HL-60/S4 (cell line): ENCODE results near the gene TMEM179.
"Not testable (repeated sequence)": the region's sequence is repeated elsewhere in the genome, so short reads cannot be mapped to it uniquely, and the experiment has no call there.

Experiments
- in situ Hi-C: fragments of 300-500 bp; cut with MboI; formaldehyde crosslinking; loops from 2 replicates; pipeline ENCODE4 v1.14.3; 2022; ENCODE audit warnings: low sequenced_read_pairs

TMEM179 gene

DNA sequence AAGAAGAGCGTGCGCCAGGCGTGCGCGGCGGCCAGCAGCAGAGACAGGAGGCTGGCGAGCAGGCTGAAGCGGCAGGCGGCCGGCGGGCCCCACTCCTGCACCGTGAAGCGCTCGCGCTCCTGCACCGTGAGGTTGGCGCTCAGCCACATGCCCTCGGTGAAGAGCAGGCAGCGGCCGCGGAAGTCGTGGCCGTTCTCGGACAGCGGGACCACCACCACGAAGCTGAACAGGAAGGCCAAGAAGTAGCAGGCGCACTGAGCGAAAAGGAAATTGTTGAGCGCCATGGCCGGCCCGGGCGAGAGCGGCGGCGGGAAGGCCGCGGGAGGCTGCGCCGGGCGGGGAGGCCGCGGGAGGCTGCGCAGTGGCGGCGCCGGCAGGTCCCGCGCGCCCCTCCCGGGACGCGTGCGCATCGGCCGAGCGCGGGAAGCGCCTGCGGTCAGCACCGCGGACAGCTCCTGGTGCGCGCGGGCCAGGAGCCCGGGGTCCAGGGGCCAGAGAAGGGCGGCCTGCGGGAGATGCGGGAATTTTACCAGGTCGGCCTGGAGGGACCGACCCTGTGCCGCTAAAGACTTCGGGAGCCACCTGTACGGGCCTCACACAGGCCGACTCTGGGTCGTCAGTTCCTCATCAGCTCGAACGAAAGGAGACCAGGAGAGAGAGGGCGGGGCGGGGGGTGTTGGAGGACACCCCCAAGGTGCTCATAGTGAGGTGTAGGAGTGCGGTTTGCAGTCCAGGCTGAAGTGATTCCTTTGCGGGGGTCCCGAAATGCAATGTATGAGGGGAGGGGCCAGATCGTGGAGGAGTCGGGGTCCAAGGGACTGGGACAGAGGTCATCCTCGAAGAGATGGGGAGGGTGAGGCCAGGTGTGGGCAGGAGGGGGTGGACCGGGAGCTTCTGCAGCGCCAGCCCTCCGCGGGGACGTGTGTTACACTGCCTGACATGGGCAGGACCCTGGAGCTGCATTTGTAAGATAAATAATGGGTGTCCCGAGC is at the start of gene TMEM179:
TMEM179 (minus strand) TSS at position 315 of the 992 bp plus-strand sequence; CDS start at position 284, 31 bp downstream.
- in situ Hi-C loops, result no loop called here

DNA sequence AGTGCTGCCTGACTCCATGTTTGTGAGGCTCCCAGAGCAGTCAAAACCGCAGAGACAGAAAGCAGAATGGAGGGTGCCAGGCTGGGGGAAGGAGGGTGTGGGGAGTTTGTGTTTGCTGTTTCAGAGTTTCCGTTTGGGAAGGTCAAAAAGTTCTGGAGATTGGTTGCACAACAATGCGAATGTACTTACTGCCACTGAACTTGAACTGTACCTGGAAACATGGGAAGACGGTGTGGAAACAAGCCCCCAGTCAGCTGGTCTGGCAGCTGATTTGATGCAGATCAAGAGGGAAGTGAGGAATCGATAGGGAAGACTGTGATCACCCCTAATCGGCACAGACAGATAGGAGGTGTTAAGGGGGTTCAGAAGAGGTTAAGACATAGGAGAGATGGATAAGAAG is 49.5 kb upstream of the TMEM179 start:
- in situ Hi-C loops, result no loop called here

DNA sequence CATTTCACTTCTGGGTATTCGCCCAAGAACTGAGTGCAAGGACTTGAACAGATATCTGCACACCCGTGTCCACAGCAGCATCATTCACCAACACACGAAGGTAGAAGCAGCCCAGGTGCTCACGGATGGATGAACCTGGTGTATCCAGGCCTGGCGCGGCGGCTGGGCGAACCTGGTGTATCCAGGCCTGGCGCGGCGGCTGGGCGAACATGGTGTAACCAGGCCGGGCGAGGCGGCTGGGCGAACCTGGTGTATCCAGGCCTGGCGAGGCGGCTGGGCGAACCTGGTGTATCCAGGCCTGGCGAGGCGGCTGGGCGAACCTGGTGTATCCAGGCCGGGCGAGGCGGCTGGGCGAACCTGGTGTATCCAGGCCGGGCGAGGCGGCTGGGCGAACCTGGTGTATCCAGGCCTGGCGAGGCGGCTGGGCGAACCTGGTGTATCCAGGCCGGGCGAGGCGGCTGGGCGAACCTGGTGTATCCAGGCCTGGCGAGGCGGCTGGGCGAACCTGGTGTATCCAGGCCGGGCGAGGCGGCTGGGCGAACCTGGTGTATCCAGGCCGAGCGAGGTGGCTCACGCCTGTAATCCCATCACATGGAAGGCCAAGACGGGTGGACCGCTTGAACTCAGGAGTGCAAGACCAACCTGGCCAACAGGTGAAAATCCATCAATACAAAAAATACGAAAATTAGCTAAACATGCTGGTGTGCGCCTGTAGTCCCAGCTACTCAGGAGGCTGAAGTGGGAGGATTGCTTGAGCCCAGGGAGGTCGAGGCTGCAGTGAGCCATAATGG is 48.8 kb upstream of the TMEM179 start:
- in situ Hi-C loops, result not testable (repeated sequence)

- in situ Hi-C loops, result no loop called here
Measured at GRCh38 chr14:104652386-104652785, 47.8 kb upstream of the TMEM179 start.

DNA sequence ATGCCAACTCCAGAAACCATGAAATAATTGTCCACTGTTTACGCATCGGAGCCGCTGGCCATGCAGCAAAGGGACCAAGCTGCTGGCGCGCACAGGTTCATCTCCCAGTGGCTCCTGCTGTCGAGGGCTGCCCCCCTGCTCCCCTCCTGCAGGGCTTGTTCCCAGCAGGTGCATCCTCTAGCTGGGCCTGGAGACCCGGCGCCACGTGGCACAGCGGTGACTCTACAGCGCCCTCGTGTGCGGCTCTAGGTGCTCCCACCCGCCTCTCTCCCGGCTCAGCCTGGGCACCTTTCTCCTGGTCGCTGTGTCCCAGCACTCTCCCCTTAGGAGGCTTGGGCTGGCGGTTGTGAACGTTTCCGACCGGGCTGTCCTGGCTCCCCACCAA is 47.3 kb upstream of the TMEM179 start:
- in situ Hi-C loops, result no loop called here

GRCh38 chr14:104650981-104651875 is 46.7 kb upstream of the TMEM179 start:
- in situ Hi-C loops, result no loop called here

- in situ Hi-C loops, result no loop called here
Measured at GRCh38 chr14:104650057-104650980, 45.7 kb upstream of the TMEM179 start.

DNA sequence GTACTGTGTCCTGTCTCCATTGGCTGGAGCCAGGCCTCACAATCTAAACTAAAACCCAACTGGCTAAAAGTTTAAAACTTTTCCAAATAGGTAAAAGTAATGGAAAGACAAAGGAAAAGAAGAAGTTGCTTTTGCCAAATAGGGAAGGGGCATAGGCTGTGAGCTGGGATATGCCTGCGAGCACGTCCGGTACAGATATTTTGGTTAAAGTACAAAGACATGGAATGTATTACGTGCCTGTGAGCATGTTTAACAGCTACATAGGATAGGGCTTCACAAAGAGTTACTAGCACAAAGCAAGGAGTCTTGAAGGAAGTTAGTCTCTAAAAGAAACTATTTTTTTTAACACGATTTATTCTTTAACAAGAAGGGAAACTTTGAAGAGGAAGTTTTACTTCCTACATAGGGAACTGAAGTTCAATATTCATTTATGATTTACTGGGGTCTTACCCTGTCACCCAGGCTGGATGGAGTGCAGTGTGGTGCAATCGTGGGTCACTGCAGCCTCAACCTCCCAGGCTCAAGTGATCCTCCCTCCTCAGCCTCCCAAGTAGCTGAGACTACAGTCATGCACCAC is 43.0 kb upstream of the TMEM179 start:
- in situ Hi-C loops, result loop anchor here (5.0 kb wide), 1 partner anchor 570 kb away; no protein-coding TSS in a partner anchor

DNA sequence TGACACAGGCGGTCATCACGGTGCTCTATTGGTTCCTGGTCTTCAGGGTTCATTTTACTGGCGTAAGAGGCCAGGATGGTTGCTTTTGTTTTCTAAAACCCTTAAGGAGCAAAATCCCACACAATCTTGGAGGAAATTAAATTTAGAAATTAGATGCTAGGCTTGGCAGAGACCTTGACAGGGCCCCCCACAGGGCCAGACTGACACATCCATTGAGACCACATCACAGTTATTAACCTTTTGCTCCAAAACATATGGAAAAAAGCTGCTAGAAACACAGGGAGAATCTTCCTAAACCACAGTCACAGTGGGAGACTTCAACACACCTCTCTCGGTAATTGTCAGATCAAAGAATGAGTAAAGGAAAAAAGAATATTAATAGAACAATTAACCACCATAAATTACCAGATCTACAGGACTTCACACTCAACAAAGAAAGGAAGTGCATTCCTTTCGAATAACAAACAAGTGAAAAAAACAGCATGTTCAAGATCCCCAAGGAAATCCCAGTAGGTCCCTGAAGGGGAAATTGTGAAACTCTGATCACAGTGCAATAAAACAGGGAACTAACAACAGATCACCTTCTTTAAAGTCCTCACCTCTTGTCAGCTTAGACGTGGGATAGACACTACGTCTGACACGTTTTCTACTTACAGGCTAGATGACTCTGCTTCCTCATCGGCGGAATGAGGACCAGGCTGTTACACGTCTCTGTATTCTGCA is 40.2 kb upstream of the TMEM179 start:
- in situ Hi-C loops, result loop anchor here (5.0 kb wide), 1 partner anchor 568 kb away; no protein-coding TSS in a partner anchor

- in situ Hi-C loops, result no loop called here
Measured at GRCh38 chr14:104644091-104644635, 39.6 kb upstream of the TMEM179 start.

- in situ Hi-C loops, result no loop called here
Measured at GRCh38 chr14:104643306-104643705, 38.7 kb upstream of the TMEM179 start.

GRCh38 chr14:104642540-104642868 is 37.9 kb upstream of the TMEM179 start:
- in situ Hi-C loops, result no loop called here

- in situ Hi-C loops, result no loop called here
Measured at GRCh38 chr14:104641753-104642539, 37.4 kb upstream of the TMEM179 start.

DNA sequence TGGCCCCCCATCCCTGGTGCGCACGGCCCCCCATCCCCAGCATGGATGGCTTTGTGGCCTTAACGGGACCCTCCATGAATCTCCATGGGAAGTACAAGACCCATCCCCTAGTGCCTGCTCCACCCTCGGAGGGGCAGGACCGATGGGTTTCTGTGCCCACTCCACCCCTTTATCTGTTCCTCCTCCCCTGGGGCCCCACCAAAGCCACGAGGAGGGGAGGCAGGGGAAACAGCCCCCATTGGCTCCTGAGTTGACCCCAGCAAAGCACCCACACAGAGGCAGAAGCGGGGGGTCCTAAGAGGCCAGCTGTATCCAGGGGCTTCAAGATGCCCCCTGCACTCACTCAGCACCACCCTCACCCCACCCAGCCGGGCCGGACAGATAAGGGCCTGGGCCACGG is 36.1 kb upstream of the TMEM179 start:
- in situ Hi-C loops, result no loop called here

GRCh38 chr14:104639885-104640548 is 35.4 kb upstream of the TMEM179 start:
- in situ Hi-C loops, result no loop called here

GRCh38 chr14:104639471-104639870 is 34.9 kb upstream of the TMEM179 start:
- in situ Hi-C loops, result no loop called here

DNA sequence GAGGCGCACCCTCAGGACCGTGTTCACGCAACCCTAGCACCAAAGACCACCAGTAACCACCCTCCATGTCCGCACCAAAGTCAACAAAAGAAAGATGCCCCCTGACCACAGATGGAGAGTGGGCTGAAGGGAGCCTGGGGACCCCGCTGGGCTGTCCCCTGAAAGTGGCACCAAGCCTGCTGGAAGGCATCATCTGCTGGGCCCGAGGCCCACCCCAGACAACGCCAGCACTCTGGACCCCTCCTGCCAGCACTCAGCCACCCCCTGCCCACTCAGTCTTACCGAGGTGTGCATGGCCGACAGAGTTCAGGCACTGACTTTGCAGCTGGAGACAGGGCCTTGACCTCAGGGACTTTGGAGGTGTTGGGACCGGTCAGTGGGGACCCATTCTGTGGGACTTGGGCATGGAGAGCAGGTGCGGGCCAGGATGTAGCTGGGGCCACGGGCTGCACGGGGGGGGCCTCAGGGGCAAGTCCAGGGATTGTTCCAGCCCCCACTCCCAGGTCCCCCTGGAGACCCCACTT is 34.4 kb upstream of the TMEM179 start:
- in situ Hi-C loops, result no loop called here
